Right renal pelvis (tissue), 4 donors: ENCODE data around the gene PSMC3. TPM values are rescaled to one million over a fixed set of nuclear protein-coding genes. Genes with fewer than 3 reads are reported as not detected.

ENCODE experiments used
- DNase-seq, 4 donors: peaks; one replicate each; pipeline ENCODE4 v3.0.0-alpha.2; 2013; ENCODE audit warnings: low read depth in 4 of 4, low spot score in 3 of 4, missing footprints in 1 of 4
- polyA plus RNA-seq, 4 donors: library from polyadenylated mRNA; unstranded; fragments of 120-200 nt; gene quantifications; one replicate each; pipeline ENCODE4 v1.2.1, GENCODE V29; 2013; ENCODE audit not compliant: insufficient read length in 4 of 4

The PSMC3 gene
- polyA plus RNA-seq, 4 donors = 146 to 162 (median 150) TPM

- DNase-seq = no peak
Observed at GRCh38 chr11:47395223-47396048, 30.8 kb downstream of the PSMC3 start.

GRCh38 chr11:47394322-47395222 is 31.7 kb downstream of the PSMC3 start:
- DNase-seq = no peak

- no peak for DNase-seq
Observed at GRCh38 chr11:47394050-47394321, 32.3 kb downstream of the PSMC3 start.

GRCh38 chr11:47393163-47394049 is 32.8 kb downstream of the PSMC3 start:
- no peak for DNase-seq

GRCh38 chr11:47392546-47393162 is 33.6 kb downstream of the PSMC3 start:
- DNase-seq = no peak

- no peak for DNase-seq
Observed at GRCh38 chr11:47391711-47392432, 34.4 kb downstream of the PSMC3 start.

- DNase-seq = no peak
Observed at GRCh38 chr11:47391077-47391583, 35.1 kb downstream of the PSMC3 start.

- DNase-seq = no peak
Observed at GRCh38 chr11:47390422-47390760, 35.8 kb downstream of the PSMC3 start.

- no peak for DNase-seq
Observed at GRCh38 chr11:47389577-47390421, 36.4 kb downstream of the PSMC3 start.

GRCh38 chr11:47388697-47389576 is 37.3 kb downstream of the PSMC3 start:
- DNase-seq = no peak

GRCh38 chr11:47387944-47388696 is 38.1 kb downstream of the PSMC3 start:
- no peak for DNase-seq

- no peak for DNase-seq
Observed at GRCh38 chr11:47384498-47384897, 41.7 kb downstream of the PSMC3 start.

- no peak for DNase-seq
Observed at GRCh38 chr11:47383071-47383470, 43.2 kb downstream of the PSMC3 start.

- no peak for DNase-seq
Observed at GRCh38 chr11:47380078-47380477, 46.2 kb downstream of the PSMC3 start.

GRCh38 chr11:47379317-47379716 is 46.9 kb downstream of the PSMC3 start:
- DNase-seq = no peak

- DNase-seq = no peak
Observed at GRCh38 chr11:47378836-47379170, 47.4 kb downstream of the PSMC3 start.
